SK-N-SH treated with all-trans-retinoic acid at 6 μM for 48 hours (cell line): ENCODE results near the gene CKLF.

ENCODE experiments used
- ISL1 ChIP-seq: fragments of 250-450 bp; sonication (Bioruptor Pico); IDR thresholded peaks from 2 replicates; pipeline ENCODE4 v2.1.2; 2022; ENCODE audit warnings: mild to moderate bottlenecking, moderate library complexity
- PATZ1 ChIP-seq: fragments of 250-450 bp; sonication (Bioruptor Pico); IDR thresholded peaks from 2 replicates; pipeline ENCODE4 v1.8.0; 2020; ENCODE audit warnings: mild to moderate bottlenecking, moderate library complexity, borderline replicate concordance
- ZFP30 ChIP-seq: fragments of 450-650 bp; formaldehyde crosslinking; IDR thresholded peaks from 2 replicates; pipeline ENCODE4 v1.5.0; 2022; ENCODE audit warnings: mild to moderate bottlenecking, moderate library complexity

- TF ChIP-seq ZFP30 (CRISPR knock-in tag) (no peak), ISL1 (no peak), PATZ1 (no peak)
These were observed 44.6 kb upstream of the CKLF start for GRCh38 chr16:66507731-66508239.
